HUES48 (cell line): Measurements from ENCODE around the gene ICA1.

Source experiments
- H3K27ac ChIP-seq: one replicate; pipeline ENCODE4 v1.7.0; 2013; ENCODE audit warnings: low read depth, low read length, inconsistent platforms
- H3K27me3 ChIP-seq: 2 replicates; pipeline ENCODE4 v1.6.1; 2013; ENCODE audit warnings: mild to moderate bottlenecking, low read length; ENCODE audit not compliant: control insufficient read depth, insufficient read depth
- H3K36me3 ChIP-seq: 2 replicates; pipeline ENCODE4 v1.6.1; 2013; ENCODE audit warnings: low read length; ENCODE audit not compliant: control insufficient read depth, insufficient read depth
- H3K4me1 ChIP-seq: 2 replicates; pipeline ENCODE4 v1.6.1; 2013; ENCODE audit warnings: mild to moderate bottlenecking, low read length; ENCODE audit not compliant: control insufficient read depth, insufficient read depth
- H3K4me3 ChIP-seq: 2 replicates; pipeline ENCODE4 v1.5.1; 2013; ENCODE audit warnings: mild to moderate bottlenecking, low read depth, low read length
- H3K9ac ChIP-seq: 2 replicates; pipeline ENCODE4 v1.6.1; 2013; ENCODE audit warnings: mild to moderate bottlenecking, low read depth, low read length, moderate library complexity
- H3K9me3 ChIP-seq: 2 replicates; pipeline ENCODE4 v1.6.1; 2013; ENCODE audit warnings: low read length; ENCODE audit not compliant: control insufficient read depth, insufficient read depth

ICA1 gene

DNA sequence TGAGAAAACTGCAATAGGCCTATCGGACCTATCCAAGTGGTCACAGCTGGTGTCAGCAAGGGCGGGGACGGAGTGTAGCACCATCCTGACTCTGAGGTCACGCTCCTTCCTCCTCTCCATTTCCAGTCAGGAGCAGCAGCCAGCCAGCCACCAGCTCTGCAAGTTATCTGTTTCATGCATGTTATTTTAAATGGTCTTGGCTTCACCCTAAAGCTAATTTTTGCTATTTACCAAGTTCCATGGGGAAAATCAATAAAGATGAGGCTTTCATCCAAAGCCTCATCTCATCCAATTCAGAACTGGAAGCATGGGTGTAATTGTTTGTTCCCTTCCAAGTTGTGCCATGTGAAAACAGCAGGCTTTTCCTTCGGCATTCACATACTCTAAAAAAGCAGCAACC, 49.3 kb downstream of the ICA1 start:
- Histone ChIP-seq H3K9ac (no peak overlapping the region), H3K4me3 (no peak overlapping the region), H3K4me1 (peaks cover 41% of the 10 kb centered on the region), H3K9me3 (no peaks in the 10 kb centered on the region), H3K27me3 (no peaks in the 10 kb centered on the region), H3K36me3 (no peaks in the 10 kb centered on the region), H3K27ac (no peak overlapping the region)

DNA sequence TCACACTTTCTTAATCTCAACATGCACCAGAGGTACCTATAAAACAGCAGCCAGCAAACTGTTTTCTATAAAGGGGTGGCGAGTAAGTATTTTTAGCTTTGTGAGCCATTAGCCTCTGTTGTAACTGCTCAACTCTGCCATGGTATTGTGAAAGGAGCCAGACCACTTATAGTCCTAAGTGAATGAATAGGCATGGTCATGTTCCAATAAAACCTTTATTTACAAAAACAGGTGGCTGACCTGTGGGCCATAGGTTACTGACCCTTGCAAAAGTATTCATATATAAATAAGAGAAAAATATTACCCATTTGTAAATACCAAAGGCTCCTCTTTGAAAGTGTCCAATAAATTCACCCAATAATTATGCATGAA, 50.3 kb downstream of the ICA1 start:
- H3K27me3 ChIP-seq = no peaks in the 10 kb centered on the region
- H3K9me3 ChIP-seq = no peaks in the 10 kb centered on the region
- no peak overlapping the region for H3K9ac ChIP-seq
- H3K4me3 ChIP-seq = no peak overlapping the region
- H3K36me3 ChIP-seq = no peaks in the 10 kb centered on the region
- H3K4me1 ChIP-seq = peaks cover 44% of the 10 kb centered on the region
- no peak overlapping the region for H3K27ac ChIP-seq

DNA sequence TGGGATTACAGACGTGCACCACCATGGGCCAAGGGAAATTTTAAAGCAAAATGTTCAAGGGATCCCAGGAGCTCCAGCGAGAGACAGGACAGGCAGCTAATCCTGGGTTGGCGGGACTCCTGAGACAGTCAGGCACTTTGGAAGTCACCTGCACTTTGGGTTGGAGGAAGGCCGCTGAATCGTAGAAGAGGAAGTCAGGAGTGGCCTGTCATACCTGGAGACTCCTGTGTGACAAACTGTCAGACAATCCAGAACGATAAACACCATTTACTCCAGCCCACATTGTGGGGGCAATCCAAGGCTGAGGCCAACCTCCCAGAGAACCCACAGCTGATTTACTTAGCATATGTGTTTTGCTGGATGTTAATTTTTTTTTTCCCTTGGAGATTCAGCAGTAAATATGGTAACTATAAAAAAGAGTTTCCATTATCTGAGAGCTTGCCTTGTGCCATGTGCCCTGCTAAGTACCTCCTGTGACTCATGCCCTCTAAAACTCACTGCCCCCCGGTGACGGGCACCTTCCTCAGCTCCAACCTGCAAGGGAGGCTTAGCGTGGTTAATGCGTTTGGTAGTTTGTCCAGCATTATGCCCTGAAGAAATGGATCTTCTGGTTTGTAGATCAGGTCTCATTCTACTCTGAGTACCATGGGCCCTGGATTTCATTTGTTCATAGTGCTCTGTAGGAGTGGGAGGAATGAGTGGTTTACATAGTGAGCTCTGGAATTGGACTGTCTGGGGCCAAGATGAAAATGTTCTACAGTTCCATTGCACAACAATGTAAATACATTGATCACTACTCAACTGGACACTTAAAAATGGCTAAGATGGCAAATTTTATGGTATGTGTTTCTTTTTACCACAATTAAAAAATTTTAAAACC, 50.9 kb downstream of the ICA1 start:
- Histone ChIP-seq H3K4me1 (peaks cover 47% of the 10 kb centered on the region), H3K27ac (no peak overlapping the region), H3K9ac (no peak overlapping the region), H3K27me3 (no peaks in the 10 kb centered on the region), H3K36me3 (no peaks in the 10 kb centered on the region), H3K4me3 (no peak overlapping the region), H3K9me3 (no peaks in the 10 kb centered on the region)

DNA sequence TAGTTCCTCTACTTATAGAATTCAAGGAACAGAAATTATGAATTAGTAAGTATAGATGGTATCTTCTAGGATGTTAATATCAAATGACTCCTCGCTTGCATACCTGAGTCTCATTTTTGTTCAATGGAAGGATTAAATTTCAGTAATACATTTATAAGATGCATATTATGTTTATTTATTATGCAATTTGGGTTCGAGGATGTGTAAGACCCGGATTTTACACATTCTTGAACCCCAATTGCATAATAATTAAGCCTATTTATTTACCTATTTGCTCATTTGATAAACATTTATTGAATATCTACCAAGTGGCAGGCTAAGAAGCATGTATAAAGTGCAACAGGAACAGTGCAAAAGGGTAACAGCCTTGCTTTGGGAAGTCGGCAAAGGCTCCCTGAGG, 52.6 kb downstream of the ICA1 start:
- no peaks in the 10 kb centered on the region for H3K27me3 ChIP-seq
- no peak overlapping the region for H3K4me3 ChIP-seq
- H3K9ac ChIP-seq = no peak overlapping the region
- peaks cover 42% of the 10 kb centered on the region for H3K4me1 ChIP-seq
- no peaks in the 10 kb centered on the region for H3K9me3 ChIP-seq
- no peaks in the 10 kb centered on the region for H3K36me3 ChIP-seq
- no peak overlapping the region for H3K27ac ChIP-seq

DNA sequence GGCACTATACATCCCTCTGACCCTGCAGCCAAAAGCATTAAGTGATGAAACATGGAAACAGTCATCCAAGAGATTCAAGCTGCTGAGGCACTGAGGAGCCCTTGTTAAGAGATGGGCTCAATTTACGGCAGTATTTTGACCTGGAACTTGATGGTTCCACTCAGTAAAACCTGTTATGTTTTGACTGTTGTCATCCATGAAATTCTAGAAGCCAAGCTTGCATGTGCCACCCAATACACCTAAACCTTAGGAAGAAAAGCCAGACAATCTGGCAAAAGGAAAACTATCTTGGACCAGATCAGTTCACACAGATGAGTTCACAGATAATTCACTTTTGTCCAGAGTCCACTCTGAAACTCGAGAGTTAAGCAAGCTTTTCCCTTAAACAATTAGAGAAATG, 53.2 kb downstream of the ICA1 start:
- H3K4me3 ChIP-seq = no peak overlapping the region
- no peaks in the 10 kb centered on the region for H3K36me3 ChIP-seq
- no peaks in the 10 kb centered on the region for H3K9me3 ChIP-seq
- H3K4me1 ChIP-seq = peaks cover 41% of the 10 kb centered on the region
- no peaks in the 10 kb centered on the region for H3K27me3 ChIP-seq
- no peak overlapping the region for H3K27ac ChIP-seq
- H3K9ac ChIP-seq = no peak overlapping the region

DNA sequence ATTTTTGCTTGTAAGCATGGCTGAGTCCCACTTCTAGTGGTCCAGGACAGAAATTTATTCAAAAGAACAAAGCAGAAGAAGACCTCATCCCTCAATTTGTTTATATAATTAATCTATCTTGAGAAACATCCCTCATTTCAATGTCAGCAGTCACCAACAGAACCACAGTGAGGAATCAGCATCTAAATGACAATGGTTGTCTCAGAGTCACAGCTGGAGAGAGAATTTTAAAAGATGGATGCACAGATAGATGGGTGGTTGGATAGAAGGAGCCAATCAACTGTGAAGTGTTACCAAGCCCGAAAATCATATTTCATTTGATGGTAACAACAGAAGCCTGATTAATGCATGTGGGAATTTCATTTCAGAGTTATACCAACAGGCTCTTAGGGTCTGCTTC, 55.0 kb downstream of the ICA1 start:
- no peaks in the 10 kb centered on the region for H3K27me3 ChIP-seq

DNA sequence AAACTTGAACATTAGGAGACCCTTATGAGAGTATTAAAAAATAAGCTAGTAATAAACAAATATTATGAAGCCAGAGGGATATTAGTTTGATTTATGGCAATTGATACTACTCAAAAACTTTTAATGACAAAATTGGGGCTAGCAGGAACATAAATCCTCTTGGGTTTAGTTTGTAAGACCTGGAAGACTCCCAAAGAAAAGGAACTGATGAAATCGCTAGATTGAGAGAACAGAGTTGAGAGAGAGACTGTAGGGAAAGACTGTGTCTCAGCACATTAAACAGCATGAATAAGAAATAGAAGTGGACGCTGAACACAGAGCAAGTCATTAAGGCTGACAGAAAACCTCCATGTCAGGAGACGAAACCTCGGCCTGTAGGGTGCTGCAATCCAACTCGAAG, 56.4 kb downstream of the ICA1 start:
- no peak overlapping the region for H3K27ac ChIP-seq
- no peaks in the 10 kb centered on the region for H3K27me3 ChIP-seq
- no peaks in the 10 kb centered on the region for H3K36me3 ChIP-seq

More for the DNA sequence above, 55.0 kb downstream of the ICA1 start:
- H3K36me3 ChIP-seq = no peaks in the 10 kb centered on the region
- no peak overlapping the region for H3K27ac ChIP-seq
- H3K4me3 ChIP-seq = no peak overlapping the region
- no peaks in the 10 kb centered on the region for H3K9me3 ChIP-seq
- peaks cover 32% of the 10 kb centered on the region for H3K4me1 ChIP-seq
- H3K9ac ChIP-seq = no peak overlapping the region

DNA sequence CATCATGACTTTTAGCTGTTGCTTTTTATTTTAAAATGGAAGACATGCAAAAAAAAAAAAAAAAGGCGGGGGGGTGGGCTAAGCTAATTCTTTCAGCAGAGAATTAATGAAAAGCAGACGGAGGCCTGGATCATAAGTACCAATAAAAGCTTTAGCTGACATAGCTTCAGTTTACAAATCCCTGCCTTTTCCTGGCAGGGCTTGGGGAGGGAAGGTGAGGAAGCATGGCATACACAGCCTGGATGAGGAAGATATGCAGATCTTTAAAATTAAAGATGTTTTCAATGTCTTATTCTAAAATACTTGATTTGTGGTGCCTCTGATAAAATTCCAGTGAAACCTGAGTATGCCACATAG, 57.0 kb downstream of the ICA1 start:
- Histone ChIP-seq H3K36me3 (no peaks in the 10 kb centered on the region), H3K27ac (no peak overlapping the region), H3K4me1 (peaks cover 32% of the 10 kb centered on the region), H3K9ac (no peak overlapping the region), H3K4me3 (no peak overlapping the region), H3K27me3 (no peaks in the 10 kb centered on the region), H3K9me3 (no peaks in the 10 kb centered on the region)

More for the DNA sequence above, 56.4 kb downstream of the ICA1 start:
- Histone ChIP-seq H3K9me3 (no peaks in the 10 kb centered on the region), H3K9ac (no peak overlapping the region), H3K4me3 (no peak overlapping the region), H3K4me1 (peaks cover 32% of the 10 kb centered on the region)

DNA sequence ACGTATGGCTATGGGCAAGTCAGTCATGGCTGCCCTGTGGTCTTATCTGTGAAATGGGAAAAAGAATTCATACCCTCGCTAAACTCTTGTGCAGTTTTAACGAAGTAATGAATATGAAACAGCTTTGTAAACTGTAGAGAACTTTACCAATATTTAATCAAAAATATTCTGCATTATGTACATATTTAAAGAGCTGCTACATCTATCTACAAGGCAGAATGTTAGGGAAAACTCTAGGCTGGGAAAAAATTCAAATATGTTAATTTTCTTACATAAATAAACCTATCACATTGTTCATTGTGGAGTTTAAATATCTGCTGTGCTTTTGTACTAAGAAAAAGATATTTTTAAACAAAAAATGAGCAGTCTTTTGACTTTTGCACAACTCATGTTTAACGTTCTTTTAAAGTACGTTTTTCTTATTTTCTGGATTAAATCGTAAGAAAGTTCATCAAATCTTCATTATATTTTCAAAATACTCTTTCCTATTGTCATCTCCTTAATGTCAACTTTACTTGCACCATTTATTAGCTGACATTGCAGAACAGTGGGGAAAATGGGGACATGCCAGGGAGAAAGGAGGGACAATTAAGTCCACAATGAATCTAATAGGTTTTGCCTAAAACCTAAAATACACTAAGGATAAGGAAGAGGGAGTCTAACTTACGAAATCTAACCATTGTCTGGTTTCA, 57.5 kb downstream of the ICA1 start:
- Histone ChIP-seq H3K4me1 (peaks cover 27% of the 10 kb centered on the region), H3K9me3 (no peaks in the 10 kb centered on the region), H3K36me3 (no peaks in the 10 kb centered on the region), H3K27me3 (no peaks in the 10 kb centered on the region), H3K9ac (no peak overlapping the region), H3K4me3 (no peak overlapping the region), H3K27ac (no peak overlapping the region)

DNA sequence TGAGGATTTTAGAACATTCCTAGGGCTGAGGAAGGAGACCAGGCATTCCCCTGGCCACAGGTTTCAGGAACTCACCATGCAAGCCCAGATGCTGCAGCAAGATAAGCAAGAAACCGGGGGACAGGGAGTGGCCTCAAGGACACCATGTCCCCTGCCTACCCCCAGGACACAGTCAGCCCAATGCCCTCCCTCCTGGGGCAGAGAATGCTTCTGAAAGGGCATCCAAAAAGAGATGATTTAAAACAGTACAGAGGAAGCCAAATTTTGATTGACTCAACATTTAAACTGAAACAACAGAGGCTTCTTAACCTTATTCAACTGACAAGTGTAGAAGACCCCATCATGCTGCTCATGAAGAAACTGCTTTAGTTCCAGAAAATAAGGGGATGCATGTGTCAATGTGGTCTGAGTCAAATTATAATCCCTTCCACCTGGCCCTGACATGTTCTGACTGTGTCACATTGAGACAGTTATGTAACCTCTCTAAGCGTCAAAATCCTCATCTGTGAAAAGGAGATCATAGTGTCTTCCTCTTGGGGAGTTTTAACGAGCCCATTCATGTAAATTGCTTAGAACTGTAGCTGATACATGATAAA, 60.0 kb downstream of the ICA1 start:
- Histone ChIP-seq H3K4me1 (peaks cover 5% of the 10 kb centered on the region; the same call in 1 of the 2 replicates), H3K27ac (no peak overlapping the region), H3K36me3 (no peaks in the 10 kb centered on the region; the same call in 1 of the 2 replicates), H3K9me3 (no peaks in the 10 kb centered on the region), H3K9ac (no peak overlapping the region), H3K4me3 (no peak overlapping the region), H3K27me3 (no peaks in the 10 kb centered on the region)

DNA sequence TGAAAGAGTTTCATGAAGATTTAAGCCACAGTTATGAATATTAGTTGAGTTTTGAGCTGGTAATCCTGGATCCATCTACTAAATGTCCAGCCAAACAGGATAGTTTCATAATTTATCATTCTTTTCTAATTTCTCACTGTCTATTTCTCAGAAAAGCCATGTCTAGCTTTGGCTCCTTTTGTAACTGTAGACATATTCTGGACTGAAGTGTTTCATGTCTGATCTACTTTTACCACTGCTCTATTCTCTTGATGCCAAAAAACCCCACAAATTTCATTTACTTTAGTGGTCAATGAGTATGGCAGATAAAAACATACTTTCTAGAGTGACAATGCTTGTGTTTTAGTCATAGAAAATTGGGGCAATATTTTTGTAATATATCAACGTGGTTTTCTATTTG, 61.2 kb downstream of the ICA1 start:
- H3K27ac ChIP-seq = no peak overlapping the region
- H3K36me3 ChIP-seq = no peaks in the 10 kb centered on the region; the same call in 1 of the 2 replicates
- no peaks in the 10 kb centered on the region for H3K9me3 ChIP-seq
- H3K4me1 ChIP-seq = no peaks in the 10 kb centered on the region
- no peak overlapping the region for H3K4me3 ChIP-seq
- no peak overlapping the region for H3K9ac ChIP-seq
- no peaks in the 10 kb centered on the region for H3K27me3 ChIP-seq
